GM23338 (cell line): ENCODE measurements around the gene DCUN1D2. TPM values are rescaled to one million over a fixed set of nuclear protein-coding genes. Genes with fewer than 3 reads are reported as not detected.

Experiments used
- ATAC-seq: fragments of 200-7000 bp; cut with Tn5 transposase; 3 replicates; pipeline ENCODE4 v1.9.1; 2020
- DNase-seq: peaks from one replicate; pipeline ENCODE4 v3.0.0-alpha.2; 2015; ENCODE audit warnings: low spot score
- H2AFZ ChIP-seq: fragments of 200-600 bp; sonication (generic); 2 replicates; pipeline ENCODE4 v1.8.0; 2016; ENCODE audit warnings: antibody characterized with exemption, mild to moderate bottlenecking, moderate library complexity
- H3F3A ChIP-seq: fragments of 200-600 bp; sonication (generic); replicated peaks from 2 replicates; pipeline ENCODE4 v1.8.0; 2017; ENCODE audit warnings: antibody characterized with exemption, mixed run types, low read depth
- H3K27ac ChIP-seq: fragments of 200-600 bp; sonication (generic); 2 replicates; pipeline ENCODE4 v1.6.1; 2016; ENCODE audit warnings: low read depth
- H3K27me3 ChIP-seq: fragments of 200-600 bp; sonication (generic); 2 replicates; pipeline ENCODE4 v1.8.0; 2016; ENCODE audit warnings: mild to moderate bottlenecking, mixed run types, moderate library complexity; ENCODE audit not compliant: insufficient read depth
- H3K36me3 ChIP-seq: fragments of 200-600 bp; sonication (generic); 2 replicates; pipeline ENCODE4 v1.8.0; 2016; ENCODE audit warnings: mild to moderate bottlenecking; ENCODE audit not compliant: insufficient read depth
- H3K4me1 ChIP-seq: fragments of 200-600 bp; sonication (generic); 2 replicates; pipeline ENCODE4 v1.8.0; 2016; ENCODE audit warnings: mild to moderate bottlenecking, moderate library complexity; ENCODE audit not compliant: insufficient read depth
- H3K4me2 ChIP-seq: fragments of 200-600 bp; sonication (generic); 2 replicates; pipeline ENCODE4 v1.7.1; 2017; ENCODE audit warnings: mixed run types
- H3K4me3 ChIP-seq: fragments of 200-600 bp; sonication (generic); 2 replicates; pipeline ENCODE4 v1.6.1; 2016; ENCODE audit warnings: mixed run types
- H3K79me2 ChIP-seq: fragments of 200-600 bp; sonication (generic); replicated peaks from 2 replicates; pipeline ENCODE4 v1.8.0; 2017; ENCODE audit warnings: mild to moderate bottlenecking; ENCODE audit not compliant: insufficient read depth
- H3K9me2 ChIP-seq: fragments of 200-600 bp; sonication (generic); 2 replicates; pipeline ENCODE4 v1.8.0; 2017; ENCODE audit not compliant: insufficient read depth
- H4K20me1 ChIP-seq: fragments of 200-600 bp; sonication (generic); replicated peaks from 2 replicates; pipeline ENCODE4 v1.8.0; 2017; ENCODE audit warnings: mild to moderate bottlenecking; ENCODE audit not compliant: insufficient read depth
- H3K27ac Mint-ChIP-seq: 2 replicates; pipeline ENCODE4 v1.8.0; 2020; ENCODE audit warnings: inconsistent platforms, mild to moderate bottlenecking, moderate library complexity, mixed read lengths
- H3K27me3 Mint-ChIP-seq: 3 replicates; pipeline ENCODE4 v1.8.0; 2022; ENCODE audit warnings: low read depth, mild to moderate bottlenecking, moderate library complexity, mixed read lengths, inconsistent platforms; ENCODE audit not compliant: insufficient read depth, poor library complexity
- H3K36me3 Mint-ChIP-seq: 3 replicates; pipeline ENCODE4 v1.8.0; 2021; ENCODE audit warnings: low read depth, mild to moderate bottlenecking, inconsistent platforms, moderate library complexity, mixed read lengths
- H3K4me1 Mint-ChIP-seq: 3 replicates; pipeline ENCODE4 v1.8.0; 2020; ENCODE audit warnings: mild to moderate bottlenecking, inconsistent platforms, mixed read lengths
- H3K4me3 Mint-ChIP-seq: 3 replicates; pipeline ENCODE4 v1.8.0; 2021; ENCODE audit warnings: moderate library complexity, mild to moderate bottlenecking, inconsistent platforms, mixed read lengths
- H3K9me3 Mint-ChIP-seq: 3 replicates; pipeline ENCODE4 v1.8.0; 2020; ENCODE audit warnings: moderate library complexity, mild to moderate bottlenecking, inconsistent platforms, mixed read lengths
- CREB1 ChIP-seq: fragments of 250-450 bp; sonication (Bioruptor Pico); IDR thresholded peaks from 2 replicates; pipeline ENCODE4 v1.5.0; 2020; ENCODE audit warnings: low read depth, mild to moderate bottlenecking, moderate library complexity
- CTCF ChIP-seq, 2 experiments: fragments of 200-600 bp in 1 of 2; sonication (generic) in 1 of 2; conservative IDR thresholded peaks; 2 replicates each; pipeline versions ENCODE4 v1.5.1 to v1.6.1; 2016 to 2017; ENCODE audit warnings: antibody characterized with exemption in 2 of 2, low read depth in 2 of 2, mild to moderate bottlenecking in 2 of 2, moderate library complexity in 1 of 2
- EZH2 ChIP-seq: fragments of 200-600 bp; sonication (generic); IDR thresholded peaks from one replicate; pipeline ENCODE4 v1.8.0; 2017; ENCODE audit warnings: antibody characterized with exemption, mild to moderate bottlenecking, low read depth; ENCODE audit not compliant: unreplicated experiment
- NANOG ChIP-seq: IDR thresholded peaks from 2 replicates; pipeline ENCODE4 v1.6.1; 2016; ENCODE audit warnings: antibody characterized with exemption, borderline replicate concordance
- POLR2AphosphoS5 ChIP-seq: IDR thresholded peaks from 2 replicates; pipeline ENCODE4 v1.6.1; 2016; ENCODE audit warnings: antibody characterized with exemption, low read depth
- STAT1 ChIP-seq: IDR thresholded peaks from one replicate; pipeline ENCODE4 v1.6.1; 2016; ENCODE audit warnings: antibody characterized with exemption; ENCODE audit not compliant: unreplicated experiment
- ZNF114 ChIP-seq: fragments of 250-450 bp; sonication (Bioruptor Pico); IDR thresholded peaks from 2 replicates; pipeline ENCODE4 v1.5.0; 2020; ENCODE audit warnings: mild to moderate bottlenecking, moderate library complexity
- ZNF331 ChIP-seq: fragments of 250-450 bp; sonication (Bioruptor Pico); IDR thresholded peaks from 2 replicates; pipeline ENCODE4 v1.5.0; 2020; ENCODE audit warnings: low read depth, mild to moderate bottlenecking, moderate library complexity
- polyA plus RNA-seq: library from polyadenylated mRNA; unstranded; fragments of >200 nt; fragmentation: Nextera tagmentation; extraction: Ambion mirVana; gene quantifications from 2 replicates; pipeline ENCODE4 v1.2.1, GENCODE V29; 2016
- total RNA-seq: library from RNA; depleted of rRNA; stranded (reverse); fragments of >200 nt; shearing (Covaris generic); gene quantifications from 2 replicates; pipeline ENCODE4 v1.2.3, GENCODE V29; 2014
- TF ChIP-seq, protein P1 (sequence below): fragments of 250-450 bp; sonication (Bioruptor Pico); IDR thresholded peaks from 2 replicates; pipeline ENCODE4 v1.5.0; 2020; ENCODE audit warnings: mild to moderate bottlenecking, moderate library complexity

The DCUN1D2 gene
- total and polyA plus RNA-seq, 2 experiments from 2014 or later, result 12.3 to 38.0 TPM

DNA sequence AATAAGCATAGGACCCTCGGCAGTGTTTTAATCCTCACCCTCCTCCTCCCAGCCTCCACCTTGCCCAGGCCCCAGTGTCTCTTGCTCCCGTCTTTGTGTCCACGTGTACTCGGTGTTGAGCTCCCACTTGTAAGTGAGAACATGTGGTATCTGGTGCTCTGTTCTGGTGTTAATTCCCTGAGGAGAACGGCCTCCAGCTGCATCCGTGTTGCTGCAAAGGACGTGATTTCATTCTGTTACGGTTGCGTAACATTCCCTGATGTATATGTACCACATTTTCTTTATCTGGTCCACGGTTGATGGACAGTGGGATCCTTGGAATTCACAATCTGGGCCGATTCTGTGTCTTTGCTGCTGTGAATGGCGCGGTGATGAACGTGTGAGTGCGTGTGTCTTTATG, 49.3 kb upstream of the DCUN1D2 start (continued):
- TF ChIP-seq, protein P1, sequence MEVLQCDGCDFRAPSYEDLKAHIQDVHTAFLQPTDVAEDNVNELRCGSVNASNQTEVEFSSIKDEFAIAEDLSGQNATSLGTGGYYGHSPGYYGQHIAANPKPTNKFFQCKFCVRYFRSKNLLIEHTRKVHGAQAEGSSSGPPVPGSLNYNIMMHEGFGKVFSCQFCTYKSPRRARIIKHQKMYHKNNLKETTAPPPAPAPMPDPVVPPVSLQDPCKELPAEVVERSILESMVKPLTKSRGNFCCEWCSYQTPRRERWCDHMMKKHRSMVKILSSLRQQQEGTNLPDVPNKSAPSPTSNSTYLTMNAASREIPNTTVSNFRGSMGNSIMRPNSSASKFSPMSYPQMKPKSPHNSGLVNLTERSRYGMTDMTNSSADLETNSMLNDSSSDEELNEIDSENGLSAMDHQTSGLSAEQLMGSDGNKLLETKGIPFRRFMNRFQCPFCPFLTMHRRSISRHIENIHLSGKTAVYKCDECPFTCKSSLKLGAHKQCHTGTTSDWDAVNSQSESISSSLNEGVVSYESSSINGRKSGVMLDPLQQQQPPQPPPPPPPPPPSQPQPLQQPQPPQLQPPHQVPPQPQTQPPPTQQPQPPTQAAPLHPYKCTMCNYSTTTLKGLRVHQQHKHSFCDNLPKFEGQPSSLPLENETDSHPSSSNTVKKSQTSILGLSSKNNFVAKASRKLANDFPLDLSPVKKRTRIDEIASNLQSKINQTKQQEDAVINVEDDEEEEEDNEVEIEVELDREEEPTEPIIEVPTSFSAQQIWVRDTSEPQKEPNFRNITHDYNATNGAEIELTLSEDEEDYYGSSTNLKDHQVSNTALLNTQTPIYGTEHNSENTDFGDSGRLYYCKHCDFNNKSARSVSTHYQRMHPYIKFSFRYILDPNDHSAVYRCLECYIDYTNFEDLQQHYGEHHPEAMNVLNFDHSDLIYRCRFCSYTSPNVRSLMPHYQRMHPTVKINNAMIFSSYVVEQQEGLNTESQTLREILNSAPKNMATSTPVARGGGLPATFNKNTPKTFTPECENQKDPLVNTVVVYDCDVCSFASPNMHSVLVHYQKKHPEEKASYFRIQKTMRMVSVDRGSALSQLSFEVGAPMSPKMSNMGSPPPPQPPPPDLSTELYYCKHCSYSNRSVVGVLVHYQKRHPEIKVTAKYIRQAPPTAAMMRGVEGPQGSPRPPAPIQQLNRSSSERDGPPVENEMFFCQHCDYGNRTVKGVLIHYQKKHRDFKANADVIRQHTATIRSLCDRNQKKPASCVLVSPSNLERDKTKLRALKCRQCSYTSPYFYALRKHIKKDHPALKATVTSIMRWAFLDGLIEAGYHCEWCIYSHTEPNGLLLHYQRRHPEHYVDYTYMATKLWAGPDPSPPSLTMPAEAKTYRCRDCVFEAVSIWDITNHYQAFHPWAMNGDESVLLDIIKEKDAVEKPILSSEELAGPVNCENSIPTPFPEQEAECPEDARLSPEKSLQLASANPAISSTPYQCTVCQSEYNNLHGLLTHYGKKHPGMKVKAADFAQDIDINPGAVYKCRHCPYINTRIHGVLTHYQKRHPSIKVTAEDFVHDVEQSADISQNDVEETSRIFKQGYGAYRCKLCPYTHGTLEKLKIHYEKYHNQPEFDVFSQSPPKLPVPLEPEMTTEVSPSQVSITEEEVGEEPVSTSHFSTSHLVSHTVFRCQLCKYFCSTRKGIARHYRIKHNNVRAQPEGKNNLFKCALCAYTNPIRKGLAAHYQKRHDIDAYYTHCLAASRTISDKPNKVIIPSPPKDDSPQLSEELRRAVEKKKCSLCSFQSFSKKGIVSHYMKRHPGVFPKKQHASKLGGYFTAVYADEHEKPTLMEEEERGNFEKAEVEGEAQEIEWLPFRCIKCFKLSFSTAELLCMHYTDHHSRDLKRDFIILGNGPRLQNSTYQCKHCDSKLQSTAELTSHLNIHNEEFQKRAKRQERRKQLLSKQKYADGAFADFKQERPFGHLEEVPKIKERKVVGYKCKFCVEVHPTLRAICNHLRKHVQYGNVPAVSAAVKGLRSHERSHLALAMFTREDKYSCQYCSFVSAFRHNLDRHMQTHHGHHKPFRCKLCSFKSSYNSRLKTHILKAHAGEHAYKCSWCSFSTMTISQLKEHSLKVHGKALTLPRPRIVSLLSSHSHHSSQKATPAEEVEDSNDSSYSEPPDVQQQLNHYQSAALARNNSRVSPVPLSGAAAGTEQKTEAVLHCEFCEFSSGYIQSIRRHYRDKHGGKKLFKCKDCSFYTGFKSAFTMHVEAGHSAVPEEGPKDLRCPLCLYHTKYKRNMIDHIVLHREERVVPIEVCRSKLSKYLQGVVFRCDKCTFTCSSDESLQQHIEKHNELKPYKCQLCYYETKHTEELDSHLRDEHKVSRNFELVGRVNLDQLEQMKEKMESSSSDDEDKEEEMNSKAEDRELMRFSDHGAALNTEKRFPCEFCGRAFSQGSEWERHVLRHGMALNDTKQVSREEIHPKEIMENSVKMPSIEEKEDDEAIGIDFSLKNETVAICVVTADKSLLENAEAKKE (CRISPR knock-in tag), result no peak
- TF ChIP-seq EZH2 (no peak), ZNF114 (CRISPR knock-in tag) (no peak), CTCF (conservative IDR thresholded peaks at IDR 0.05; ENCODE audit: low read depth in 2 of 2) (no peak), POLR2AphosphoS5 (no peak)

GRCh38 chr13:113539176-113539575, 48.7 kb upstream of the DCUN1D2 start:
- Histone ChIP-seq H3K27me3 (no peaks in the 10 kb centered on the region), H3F3A (peaks cover 11% of the 10 kb centered on the region; the same call in 1 of the 2 replicates), H2AFZ (no peak overlapping the region), H3K9me2 (no peaks in the 10 kb centered on the region), H3K4me3 (no peak overlapping the region), H4K20me1 (peaks cover 3% of the 10 kb centered on the region), H3K4me1 (no peaks in the 10 kb centered on the region), H3K27ac (no peak overlapping the region), H3K4me2 (no peak overlapping the region), H3K79me2 (0 out of 2 replicates have a peak, but pooled peaks cover 4% of the 10 kb centered on the region), H3K36me3 (no peaks in the 10 kb centered on the region)
- Mint-ChIP-seq H3K4me3 (no peak overlapping the region), H3K27ac (no peak overlapping the region), H3K27me3 (peaks cover 1% of the 10 kb centered on the region), H3K36me3 (peaks cover 18% of the 10 kb centered on the region), H3K9me3 (no peaks in the 10 kb centered on the region), H3K4me1 (peaks cover 9% of the 10 kb centered on the region)
- ATAC-seq (no peak), DNase-seq (no peak)
- TF ChIP-seq NANOG (no peak), CTCF (conservative IDR thresholded peaks at IDR 0.05; ENCODE audit: low read depth in 2 of 2) (no peak), ZNF331 (no peak), CREB1 (CRISPR knock-in tag) (no peak), EZH2 (no peak), STAT1 (no peak), ZNF114 (CRISPR knock-in tag) (no peak)
